ENCODE data around the gene WAS.

Gene WAS

DNA sequence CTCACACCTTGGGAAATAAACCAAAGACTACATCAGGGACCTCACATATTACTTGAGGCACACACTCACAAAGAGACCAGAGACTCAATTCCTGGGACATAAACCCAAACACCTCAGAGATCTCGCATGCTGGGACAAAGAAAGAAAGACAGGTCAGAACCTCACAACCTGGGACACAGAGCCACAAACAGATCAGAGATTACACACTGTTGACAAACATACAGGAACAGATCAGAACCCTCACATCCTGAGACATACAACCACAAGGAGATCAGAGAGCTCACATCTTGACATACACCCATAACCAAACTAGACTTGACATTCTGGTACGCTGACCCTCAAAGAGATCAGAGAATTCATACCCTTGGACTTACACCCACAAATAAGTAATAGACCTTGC lies 30.2 kb downstream of the WAS start:
- no peak for DNase-seq

DNA sequence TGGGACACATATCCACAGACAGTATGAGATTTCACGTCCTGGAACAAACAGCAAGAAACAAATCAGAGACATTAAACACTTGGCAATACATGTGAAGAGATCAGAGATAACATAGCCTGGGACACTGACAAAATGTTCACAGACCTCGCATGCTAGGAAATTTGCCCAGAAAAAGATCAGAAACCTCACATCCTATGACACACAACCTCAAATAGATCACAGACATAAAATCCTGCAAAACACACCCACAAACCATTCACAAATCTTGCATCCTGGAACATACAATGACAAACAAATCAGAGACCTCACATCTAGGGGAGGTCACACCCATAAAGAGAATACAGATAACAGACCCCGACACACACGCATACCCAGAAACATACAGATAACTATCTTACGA lies 31.0 kb downstream of the WAS start:
- no peak for DNase-seq

DNA sequence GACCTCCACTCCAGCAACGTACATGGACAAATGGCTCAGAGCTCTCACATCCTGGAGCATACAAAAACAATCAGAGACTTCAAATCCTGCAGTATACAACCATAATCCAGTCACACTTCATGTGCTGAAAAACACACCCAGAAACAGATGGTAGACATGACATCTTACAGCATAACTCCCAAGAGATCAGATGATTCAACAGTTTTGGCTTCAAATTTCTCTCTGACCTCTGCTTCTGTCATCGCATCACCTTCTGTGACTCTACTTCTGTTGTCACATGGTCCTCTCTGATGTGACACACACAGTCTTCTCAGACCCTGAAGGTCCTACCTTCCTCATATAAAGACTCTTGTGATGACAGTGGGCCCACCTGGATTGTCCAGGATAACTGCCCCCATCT lies 31.5 kb downstream of the WAS start:
- no peak for DNase-seq

DNA sequence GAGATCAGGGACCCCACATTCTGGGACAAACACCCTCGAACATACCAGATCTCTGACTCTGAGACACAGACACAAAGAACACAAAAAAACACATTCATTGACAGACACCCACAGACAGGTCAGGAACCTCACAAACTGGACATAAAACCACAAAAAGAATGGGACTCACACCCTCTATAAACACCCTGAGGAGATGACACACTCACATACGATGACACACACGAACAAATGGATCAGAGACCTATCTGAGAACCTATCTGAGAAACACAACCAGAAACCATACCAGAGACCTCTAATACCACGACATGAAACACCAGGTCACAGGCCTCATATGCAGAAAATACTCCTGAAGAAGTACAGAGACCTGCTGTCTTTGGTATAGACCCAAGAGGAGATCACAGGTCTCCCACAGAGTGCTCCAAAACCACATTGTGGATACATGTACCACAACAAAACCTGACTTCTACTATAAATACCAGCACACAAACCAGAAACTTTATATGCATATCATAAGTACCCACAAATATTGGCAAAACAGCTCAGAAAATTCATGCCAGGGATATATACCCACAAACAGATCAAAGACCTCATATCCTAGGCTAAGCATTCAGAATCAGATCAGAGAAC lies 32.4 kb downstream of the WAS start:
- DNase-seq, result no peak

DNA sequence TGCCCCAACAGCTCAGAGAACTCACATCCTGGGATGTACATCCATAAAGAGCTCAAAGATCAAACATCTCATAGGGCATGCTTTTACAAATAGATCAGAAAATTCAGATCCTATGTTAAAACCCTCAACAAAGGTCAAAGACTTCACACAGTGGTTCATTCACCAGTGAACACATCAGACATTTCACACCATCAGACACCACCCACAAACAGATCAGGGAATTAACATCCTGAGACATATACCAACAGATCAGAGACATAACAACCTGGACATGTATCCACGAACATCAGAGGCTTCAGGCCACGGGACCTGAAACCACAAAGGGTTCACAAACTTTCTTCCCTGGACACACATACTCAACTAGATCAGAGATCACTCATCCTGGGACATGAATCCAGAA lies 36.4 kb downstream of the WAS start:
- no peak for DNase-seq

DNA sequence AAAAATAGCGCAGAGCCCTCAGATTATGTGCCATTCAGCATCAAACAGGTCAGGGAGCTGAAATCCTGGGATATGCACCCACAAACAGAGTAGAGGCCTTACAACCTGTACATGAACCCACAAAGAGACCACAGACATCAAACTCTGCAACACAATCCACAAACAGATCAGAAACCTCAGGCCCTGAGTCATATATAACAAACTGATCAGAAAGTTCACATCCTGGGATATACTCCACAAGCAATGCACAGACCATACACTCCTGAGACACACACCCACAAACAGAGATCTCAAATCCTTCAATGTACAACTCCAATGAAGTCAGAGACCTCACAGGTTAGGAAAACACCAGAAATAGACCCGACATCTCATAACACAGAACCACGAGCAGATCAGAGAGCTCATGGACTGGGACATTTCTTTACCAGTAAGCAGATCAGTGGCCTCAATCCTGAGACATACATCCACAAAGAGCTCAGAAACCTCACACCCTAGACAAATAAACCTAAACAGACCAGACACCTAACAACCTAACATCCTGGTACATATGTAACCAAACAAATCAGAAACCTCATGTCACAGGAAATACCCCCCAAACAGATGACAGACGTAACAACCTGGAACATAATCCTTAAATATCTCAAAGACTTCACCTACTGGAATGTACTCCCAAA lies 37.1 kb downstream of the WAS start:
- no peak for DNase-seq

DNA sequence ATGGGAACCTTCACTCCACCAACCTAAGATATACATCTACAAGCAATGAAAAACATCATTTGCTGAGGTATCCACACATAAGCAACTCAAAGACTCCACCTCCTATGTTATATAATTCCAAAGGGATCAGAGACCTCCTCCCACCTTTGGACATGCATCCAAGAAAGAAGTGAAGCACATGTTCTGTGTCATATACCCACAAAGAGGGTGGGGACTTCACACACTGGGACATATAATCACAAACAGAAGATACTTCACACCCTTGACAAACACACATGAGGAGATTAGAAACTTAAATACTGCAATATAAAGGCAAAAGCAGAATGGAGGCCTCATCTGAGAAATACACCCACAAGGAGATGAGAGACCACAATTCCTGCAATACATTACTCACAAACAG lies 38.3 kb downstream of the WAS start:
- no peak for DNase-seq

DNA sequence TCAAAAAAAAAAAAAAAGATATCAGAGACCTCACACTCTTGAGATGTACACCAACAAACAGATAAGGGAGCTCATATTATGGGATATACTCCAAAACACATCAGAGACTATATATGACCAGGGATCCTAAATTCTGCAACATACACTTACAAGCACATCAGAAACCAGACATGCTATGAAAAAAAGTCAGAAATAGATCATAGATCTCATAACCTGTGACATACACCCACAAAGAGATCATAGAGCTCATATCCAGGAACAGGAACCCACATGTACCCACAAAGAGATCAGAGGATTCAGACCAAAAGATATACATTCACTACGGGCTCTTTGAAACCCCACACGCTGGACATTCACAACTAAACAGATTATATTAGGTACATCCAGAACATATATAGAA lies 43.0 kb downstream of the WAS start:
- DNase-seq, result no peak

DNA sequence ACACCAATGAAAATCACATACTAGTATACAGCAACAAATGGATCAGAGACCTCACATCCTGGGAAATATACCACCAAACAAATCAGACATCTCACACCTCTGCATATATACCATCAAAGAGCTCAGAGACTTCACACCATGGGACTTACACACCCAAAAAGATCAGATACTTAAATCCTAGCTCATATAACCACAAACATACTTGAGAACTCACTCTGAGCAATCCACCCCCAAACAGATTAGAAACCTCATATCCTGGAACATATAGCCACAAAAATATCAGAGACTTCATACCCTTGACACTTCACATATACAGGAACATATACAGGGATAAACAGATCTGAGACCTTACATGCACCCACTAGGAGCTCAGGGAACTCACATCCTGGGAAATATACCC lies 45.1 kb downstream of the WAS start:
- DNase-seq, result no peak

DNA sequence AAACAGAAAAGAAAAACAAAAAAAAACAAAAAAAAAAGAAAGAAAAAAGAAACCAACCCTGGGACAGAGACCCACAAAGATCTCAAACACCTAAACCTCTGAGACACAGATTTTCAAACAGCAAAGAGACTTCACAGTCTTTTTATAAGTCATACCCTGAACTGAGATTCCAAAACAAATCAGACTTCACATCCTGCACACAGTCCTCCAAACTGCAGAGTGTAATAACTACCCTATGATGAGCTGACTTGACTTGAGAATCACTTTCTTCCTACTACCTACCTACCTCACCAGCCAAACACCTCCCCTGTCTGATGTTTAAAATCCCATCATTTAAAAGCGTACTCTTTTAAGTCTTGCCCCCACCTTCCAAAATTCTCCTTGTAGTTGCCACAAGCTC lies 52.7 kb downstream of the WAS start:
- DNase-seq, result no peak

DNA sequence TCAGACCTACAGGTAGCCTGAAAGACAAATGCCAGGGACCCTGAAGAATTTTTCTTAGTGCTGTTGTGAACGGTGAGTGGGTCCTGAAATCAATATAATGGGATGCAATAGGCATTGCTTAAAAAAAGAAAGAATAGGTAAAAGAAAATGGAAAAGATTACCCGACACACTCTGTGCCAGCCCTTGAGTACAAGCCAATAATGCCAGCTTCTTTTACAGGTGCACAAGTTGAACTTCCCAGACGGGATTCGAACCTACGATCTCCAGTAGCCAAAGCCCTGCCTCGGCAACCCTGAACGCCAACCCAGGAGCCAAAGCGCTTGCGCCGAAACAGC lies 53.2 kb downstream of the WAS start:
- no peak for DNase-seq

DNA sequence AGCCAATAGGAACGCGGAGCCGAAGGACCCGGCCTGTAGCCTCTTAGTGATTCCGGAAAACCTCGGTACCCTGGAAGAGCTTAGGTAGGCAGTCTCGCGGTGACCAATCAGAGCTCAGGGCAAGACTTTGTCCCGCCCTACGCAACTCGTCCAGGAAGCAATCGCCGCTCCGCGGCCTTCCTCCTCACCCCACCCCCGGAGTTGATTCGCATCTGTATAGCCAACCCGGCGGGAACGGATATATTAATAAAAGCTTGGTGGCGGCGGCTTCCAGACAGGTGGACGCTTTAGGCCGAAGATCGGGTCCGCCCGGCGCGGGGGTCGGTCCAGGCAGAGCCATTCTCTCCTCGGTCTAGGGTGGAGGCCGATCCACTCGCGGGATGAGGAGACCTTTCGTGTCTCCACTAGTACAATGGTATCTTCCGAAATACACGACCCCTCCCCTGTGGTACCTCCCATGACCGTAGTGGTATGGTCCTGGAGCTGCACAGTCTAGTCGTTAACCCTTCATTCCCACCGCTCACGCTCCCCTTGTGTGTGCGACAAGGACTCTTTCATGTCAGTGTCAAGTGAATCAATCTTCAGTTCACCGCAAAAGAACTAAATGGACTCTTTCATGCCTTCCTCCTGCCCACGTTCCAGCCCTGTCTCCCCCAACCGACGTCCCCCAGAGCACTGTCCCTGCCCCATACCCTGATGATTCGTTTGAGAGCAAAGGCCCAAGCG lies 53.8 kb downstream of the WAS start:
- DNase-seq, result peak; percentile 97

DNA sequence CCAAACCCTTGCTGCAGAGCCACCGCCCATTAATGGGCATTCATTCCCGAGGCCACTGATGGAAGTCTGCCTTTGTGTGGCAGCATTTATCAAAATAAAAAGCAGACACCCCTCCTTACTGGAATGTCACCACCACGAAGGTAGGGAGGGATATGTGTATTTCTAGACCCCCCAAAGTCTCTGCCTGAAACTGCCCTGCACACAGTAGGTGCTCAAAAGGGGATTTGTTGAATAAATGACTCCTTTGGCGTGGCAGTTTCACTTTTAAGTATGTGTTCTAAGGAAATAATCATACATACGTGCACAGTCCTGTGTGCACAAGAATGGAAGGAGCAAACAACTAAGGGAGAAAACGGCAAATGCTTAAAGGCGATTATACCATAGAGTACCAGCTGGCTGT lies 54.3 kb downstream of the WAS start:
- no peak for DNase-seq

All from NCI-H1694 treated with DMSO at 0.1 percent for 48 hours (cell line).